Head of caudate nucleus (tissue), 42 donors: ENCODE measurements around the gene ST7.

ENCODE experiments used
- DNase-seq, 42 donors: peaks; one replicate each; pipeline versions ENCODE4 v3.0.0 to v3.0.0-alpha.2; 2020 to 2021; ENCODE audit warnings: mixed read lengths in 7 of 42
- intact Hi-C: fragments of 100-400 bp; cut with DNase I; formaldehyde crosslinking; loops from one replicate; pipeline ENCODE4 v1.15.0; 2022

ST7 gene

DNA sequence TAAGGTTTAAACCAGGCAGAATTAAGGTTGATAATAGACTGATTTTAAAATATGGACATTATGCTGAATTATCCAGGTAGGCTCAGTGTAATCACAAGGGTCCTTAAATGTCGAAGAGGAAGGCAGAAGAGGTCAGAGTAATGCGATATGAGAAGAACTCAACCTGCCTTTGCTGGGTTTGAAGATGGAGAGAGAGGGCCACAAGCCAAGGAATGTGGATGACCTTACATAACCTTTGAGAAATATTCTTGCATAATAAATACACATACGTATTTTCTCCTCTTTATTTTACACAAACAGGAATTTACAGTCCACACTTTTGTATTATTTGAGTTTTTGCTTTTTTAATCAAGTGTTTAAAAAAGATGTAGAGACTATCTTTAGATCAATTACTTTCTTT lies 88.5 kb downstream of the ST7 start:
- no peak for DNase-seq
- intact Hi-C loops: no loop called here

DNA sequence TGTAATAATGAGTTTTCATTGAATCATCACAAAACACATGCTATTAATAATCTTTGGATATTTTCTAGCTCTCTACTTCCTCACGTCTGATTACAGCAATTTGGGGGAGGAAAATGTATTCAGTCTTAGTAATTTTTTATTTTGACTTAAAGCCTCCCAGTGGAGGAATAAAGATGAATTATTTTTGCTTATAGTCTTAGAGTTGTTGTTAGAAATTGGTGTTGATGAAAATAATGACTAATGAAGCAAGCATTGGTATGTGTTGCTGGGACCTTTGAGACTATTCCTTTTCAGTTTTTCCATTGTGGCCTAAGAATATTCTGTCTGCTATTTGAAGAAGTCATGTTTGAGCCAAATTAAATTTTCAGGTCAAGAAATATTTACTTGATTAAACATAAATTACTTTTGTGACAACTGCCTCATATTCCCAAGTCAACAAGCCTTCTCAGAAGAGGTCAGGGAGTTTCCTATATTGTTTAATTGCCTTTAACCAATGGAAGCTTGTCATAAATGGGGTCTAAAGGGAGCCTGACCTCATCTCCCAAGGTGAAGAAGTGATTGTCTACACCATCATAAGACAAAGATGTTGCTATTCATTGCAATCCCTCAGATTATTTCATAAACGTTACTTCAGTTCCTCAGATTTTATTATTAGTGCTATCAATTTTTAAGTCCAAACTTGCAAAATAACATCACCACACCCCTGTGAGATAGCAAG lies 90.0 kb downstream of the ST7 start:
- intact Hi-C loops: no loop called here
- no peak for DNase-seq

GRCh38 chr7:117044664-117045063 lies 91.4 kb downstream of the ST7 start:
- DNase-seq: no peak
- intact Hi-C loops: no loop called here

- DNase-seq: no peak
Observed at GRCh38 chr7:117045927-117046710, 92.8 kb downstream of the ST7 start.

GRCh38 chr7:117047496-117047895 lies 94.2 kb downstream of the ST7 start:
- intact Hi-C loops: no loop called here
- DNase-seq: no peak

More at GRCh38 chr7:117045927-117046710, 92.8 kb downstream of the ST7 start:
- intact Hi-C loops: no loop called here

DNA sequence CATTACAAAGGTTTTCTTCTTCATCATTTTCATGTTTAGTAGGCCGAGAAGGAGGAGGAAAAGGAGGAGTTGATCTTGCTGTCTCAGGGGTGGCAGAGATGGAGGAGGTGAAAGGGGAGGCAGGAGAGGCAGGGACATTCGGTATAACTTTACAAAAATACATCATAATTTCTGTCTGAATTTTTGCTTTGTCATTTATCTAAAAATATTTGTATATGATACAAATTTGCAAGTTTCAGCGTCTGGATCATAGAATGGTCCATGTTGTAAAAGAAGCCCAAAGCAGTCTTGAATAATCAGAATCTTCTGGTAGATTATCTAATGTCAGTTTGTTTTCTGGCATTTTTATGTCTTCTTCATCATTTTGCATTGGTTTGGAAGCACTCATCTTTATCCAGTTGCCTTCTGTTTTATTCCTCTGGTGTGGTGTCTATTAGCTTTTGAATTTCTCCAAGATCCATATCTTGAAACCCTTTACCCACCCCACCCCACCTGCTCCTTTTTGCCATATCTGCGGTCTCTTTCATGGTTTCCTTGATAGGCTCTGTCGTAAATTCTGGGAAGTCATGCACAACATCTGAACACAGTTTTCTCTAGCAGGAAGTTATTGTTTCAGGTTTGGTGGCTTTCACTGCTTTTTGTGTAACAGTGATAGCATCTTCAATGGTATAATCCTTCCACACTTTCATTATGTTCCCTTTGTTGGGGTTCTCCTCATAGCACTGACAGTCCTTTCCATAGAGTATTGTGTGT lies 95.0 kb downstream of the ST7 start:
- intact Hi-C loops: no loop called here

DNA sequence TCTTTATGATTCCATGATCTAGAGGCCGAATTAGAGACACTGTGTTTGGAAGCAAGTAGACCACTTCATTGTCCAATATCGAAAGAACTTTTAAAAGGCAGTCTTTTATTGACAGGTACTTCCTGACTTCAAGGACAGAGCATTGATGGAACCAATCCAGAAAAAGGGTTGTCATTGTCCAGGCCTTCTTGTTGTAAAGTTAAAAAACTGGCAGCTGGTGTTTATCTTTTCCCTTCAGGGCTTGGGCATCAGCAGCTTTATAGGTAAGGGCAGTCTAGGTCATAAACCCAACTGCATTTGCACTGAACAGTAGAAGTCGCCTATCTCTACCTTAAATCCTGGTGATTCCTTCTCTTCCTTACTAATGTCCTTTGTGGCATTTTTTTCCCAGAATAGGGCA lies 95.6 kb downstream of the ST7 start:
- DNase-seq: no peak
- intact Hi-C loops: no loop called here

More for the DNA sequence above, 95.0 kb downstream of the ST7 start:
- no peak for DNase-seq

DNA sequence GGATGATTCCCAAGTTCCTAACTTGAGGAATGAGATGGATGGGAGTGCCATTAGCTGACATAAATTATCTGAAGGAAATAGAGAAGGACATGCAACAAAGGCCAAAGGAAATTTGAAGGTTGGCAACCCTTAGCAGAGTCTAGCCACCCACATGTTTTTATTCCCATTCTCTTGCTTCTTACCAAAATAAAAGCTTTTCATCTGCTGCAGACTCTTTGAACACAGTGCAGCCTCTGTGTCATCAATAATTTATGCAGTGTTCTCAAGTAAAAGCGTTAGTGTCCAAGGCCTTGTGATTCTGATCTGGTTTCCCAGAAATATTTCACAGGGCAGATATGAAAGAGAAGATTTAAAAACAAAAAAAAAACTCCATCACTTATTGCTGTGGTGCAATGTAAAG lies 98.5 kb downstream of the ST7 start:
- intact Hi-C loops: no loop called here
- peak in 9 of 42 donors; percentile 7 to 63 (median 38) for DNase-seq

DNA sequence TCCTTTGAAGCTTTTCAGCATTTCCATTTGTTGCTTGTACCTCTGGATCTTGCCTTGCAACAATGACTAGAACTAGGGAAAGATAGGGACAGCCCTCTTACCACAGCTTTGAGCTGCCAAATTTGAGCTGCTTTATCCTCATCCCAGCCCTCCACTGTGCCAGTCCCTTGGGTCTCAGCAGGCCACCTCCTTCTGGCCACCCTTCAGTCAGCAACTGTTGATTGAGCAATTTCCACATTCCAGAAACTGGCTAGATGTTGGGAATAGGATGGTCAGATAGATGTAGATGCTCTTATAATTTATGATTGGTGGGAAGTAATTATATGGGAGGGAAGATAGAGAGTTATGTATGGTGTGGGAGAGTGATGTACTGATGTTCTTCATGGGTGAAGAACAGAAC lies 100.1 kb downstream of the ST7 start:
- DNase-seq: no peak
- intact Hi-C loops: no loop called here

DNA sequence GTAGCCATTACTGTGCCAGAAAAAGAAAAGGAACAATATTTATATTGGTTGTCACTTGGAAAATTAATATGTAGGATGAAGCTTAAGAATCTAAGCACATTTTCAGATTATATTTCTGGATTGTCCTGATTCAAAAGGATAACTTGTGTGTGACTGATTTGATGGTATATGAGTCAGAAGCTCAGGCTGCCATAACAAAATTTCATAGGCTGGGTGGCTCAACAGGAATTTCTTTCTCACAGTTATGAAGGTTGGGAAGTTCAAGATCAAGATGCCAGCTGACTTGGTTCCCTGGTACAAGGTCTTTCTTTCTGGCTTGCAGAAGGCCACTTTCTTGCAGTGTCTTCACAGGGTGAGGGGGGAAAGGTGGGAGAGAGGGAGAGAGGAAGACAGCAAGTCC lies 108.5 kb downstream of the ST7 start:
- no peak for DNase-seq
- intact Hi-C loops: no loop called here

GRCh38 chr7:117062300-117062699 lies 109.0 kb downstream of the ST7 start:
- intact Hi-C loops: no loop called here

GRCh38 chr7:117064688-117065087 lies 111.4 kb downstream of the ST7 start:
- intact Hi-C loops: no loop called here
- no peak for DNase-seq

More at GRCh38 chr7:117062300-117062699, 109.0 kb downstream of the ST7 start:
- DNase-seq: no peak

DNA sequence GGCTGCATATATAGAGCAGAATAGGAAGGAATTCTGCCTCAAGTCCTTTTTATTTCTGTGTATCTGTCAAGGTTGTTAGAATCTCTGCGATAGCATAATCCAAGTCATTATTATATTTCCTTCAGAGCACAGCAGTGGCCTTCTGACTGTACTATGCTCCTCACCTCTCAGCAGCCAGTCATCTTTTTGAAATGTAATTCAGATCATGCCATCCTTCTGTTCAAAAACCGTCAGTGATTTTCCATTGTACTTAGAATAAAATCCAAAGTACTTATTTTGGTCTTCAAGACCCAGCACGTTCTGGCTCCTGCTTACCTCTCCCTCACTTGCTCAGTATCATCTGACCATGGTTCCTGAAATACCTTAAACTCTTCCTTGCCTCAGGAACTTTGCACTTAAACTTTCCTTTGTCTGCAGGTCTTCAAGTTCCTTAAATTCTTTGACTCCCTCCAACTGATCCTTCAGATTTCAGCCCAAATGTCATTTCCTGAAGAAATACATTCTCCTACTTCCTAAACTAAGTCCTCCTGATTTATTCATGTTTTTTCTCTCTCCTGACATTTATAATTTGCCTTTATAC lies 112.4 kb downstream of the ST7 start:
- intact Hi-C loops: no loop called here
- DNase-seq: no peak

- no peak for DNase-seq
- intact Hi-C loops: no loop called here
Observed at GRCh38 chr7:117066668-117067067, 113.4 kb downstream of the ST7 start.

- no peak for DNase-seq
- intact Hi-C loops: no loop called here
Observed at GRCh38 chr7:117067340-117067739, 114.0 kb downstream of the ST7 start.

GRCh38 chr7:117068511-117069145 lies 115.3 kb downstream of the ST7 start:
- intact Hi-C loops: no loop called here
- DNase-seq: peak in 17 of 42 donors; percentile 1 to 62 (median 27)

DNA sequence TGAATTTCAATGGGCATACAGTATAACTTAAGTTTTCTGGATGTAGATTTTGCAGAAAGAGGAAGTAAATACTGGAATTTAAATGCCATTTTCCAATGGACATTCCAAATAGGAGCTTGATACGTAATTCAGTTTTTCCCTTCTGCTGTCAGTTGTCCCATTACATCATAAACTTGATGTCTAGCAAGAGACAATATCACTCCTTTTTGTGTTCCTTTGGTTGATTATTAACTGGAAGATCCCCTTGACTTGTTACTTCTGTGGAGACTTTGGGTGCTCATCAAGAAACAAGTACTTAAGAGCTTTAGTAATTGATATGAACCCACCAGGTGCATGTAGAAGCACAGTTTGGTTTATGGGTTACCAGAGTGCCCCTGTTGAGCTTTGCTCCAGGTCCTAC lies 116.1 kb downstream of the ST7 start:
- no peak for DNase-seq
- intact Hi-C loops: no loop called here

DNA sequence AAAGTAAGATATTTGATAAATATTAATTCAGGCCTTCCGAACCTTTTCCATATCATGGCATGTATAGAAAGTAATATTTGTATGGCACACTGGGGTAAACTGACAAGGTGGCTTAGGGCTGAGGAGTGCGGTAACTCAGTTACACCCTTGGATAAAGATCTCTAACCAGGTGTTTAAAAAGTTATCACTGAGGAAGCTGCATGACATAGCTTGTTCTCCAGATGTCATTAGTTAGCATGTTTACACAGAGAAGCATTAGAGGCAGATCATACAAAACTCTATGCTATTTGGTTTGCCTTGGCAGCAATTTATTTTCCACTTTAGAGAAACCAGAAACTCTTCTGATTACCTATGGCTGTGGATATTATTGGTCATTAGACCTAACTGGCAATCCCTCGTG lies 118.2 kb downstream of the ST7 start:
- intact Hi-C loops: no loop called here
- no peak for DNase-seq

DNA sequence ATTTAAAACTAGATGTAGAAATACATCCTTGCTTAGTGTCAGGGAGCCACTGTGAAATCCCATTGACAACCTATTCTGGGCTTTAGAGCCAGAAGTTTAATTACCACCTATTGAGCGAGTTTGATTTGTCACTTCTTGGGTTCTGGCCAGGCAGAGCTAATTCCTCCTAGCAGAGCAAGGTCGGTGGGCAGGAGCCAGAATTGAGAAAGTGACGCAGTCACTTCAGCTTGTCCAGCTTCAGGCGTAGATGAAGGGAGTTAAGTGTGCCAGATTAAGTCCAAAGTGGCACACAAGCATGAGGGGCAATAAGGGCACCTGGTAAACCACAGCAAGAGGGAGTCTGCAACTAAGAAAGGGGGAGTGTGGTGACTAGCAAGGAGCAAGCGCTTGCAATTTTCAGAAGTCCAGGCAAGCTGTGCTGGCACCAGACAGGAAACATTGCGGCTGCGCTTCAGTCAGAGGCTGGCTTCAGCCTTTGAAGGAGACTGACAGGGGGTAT lies 119.4 kb downstream of the ST7 start:
- intact Hi-C loops: no loop called here
- DNase-seq: peak in 37 of 42 donors; percentile 12 to 83 (median 48)
